Endothelial cell of umbilical vein (primary cell): ENCODE results near the gene HPCAL4. TPM values are rescaled to one million over a fixed set of nuclear protein-coding genes. Genes with fewer than 3 reads are reported as not detected.

Experiments
- BruUV-seq: library from RNA; stranded (reverse); fragments of 400-500 nt; replicated peaks from 2 replicates; lab custom pipeline; 2021; lab: Mats Ljungman, UMichigan
- CTCF ChIA-PET: fragments of 300-600, 350-600 bp; sonication (Branson Sonifier 250); formaldehyde crosslinking; loops from one replicate; lab custom pipeline; 2021; ENCODE audit warnings: antibody characterized with exemption, inconsistent platforms; lab: Charles Lee
- POLR2A ChIA-PET: fragments of 300-600, 350-600 bp; sonication (Branson Sonifier 250); formaldehyde crosslinking; loops from one replicate; lab custom pipeline; 2021; ENCODE audit warnings: antibody characterized with exemption, inconsistent platforms; lab: Charles Lee
- DNase-seq: peaks from one replicate; pipeline ENCODE4 v3.0.0-alpha.2; 2011; ENCODE audit warnings: low read depth, low spot score
- FAIRE-seq: peaks from 2 replicates; lab custom pipeline; 2011; peaks lifted over from hg19 to GRCh38; lab: Jason Lieb, UNC
- H2AFZ ChIP-seq: 2 replicates; pipeline ENCODE4 v1.6.0; 2012; ENCODE audit warnings: low read depth, low read length, control low read depth, inconsistent platforms
- H3K27ac ChIP-seq: 2 replicates; pipeline ENCODE4 v1.5.1; 2011; ENCODE audit warnings: low read depth, mild to moderate bottlenecking, control low read depth, low read length, moderate library complexity; ENCODE audit not compliant: insufficient read depth
- H3K27me3 ChIP-seq, 2 experiments: 2 replicates each; pipeline versions ENCODE4 v1.6.0 to v1.6.1; 2011; ENCODE audit warnings: low read length in 2 of 2, mixed read lengths in 1 of 2; ENCODE audit not compliant: control insufficient read depth in 2 of 2, insufficient read depth in 2 of 2
- H3K36me3 ChIP-seq, 2 experiments: 2 replicates in 1 of 2; 3 replicates in 1 of 2; pipeline ENCODE4 v1.5.1; 2011; ENCODE audit warnings: low read length in 2 of 2, mild to moderate bottlenecking in 1 of 2, moderate library complexity in 1 of 2; ENCODE audit not compliant: control insufficient read depth in 2 of 2, insufficient read depth in 2 of 2; ENCODE audit errors: extremely low read depth in 1 of 2
- H3K4me1 ChIP-seq: 3 replicates; pipeline ENCODE4 v1.5.1; 2011; ENCODE audit warnings: mild to moderate bottlenecking, low read length; ENCODE audit not compliant: control insufficient read depth, insufficient read depth; ENCODE audit errors: extremely low read depth
- H3K4me2 ChIP-seq: 2 replicates; pipeline ENCODE4 v1.6.1; 2011; ENCODE audit warnings: low read length, control low read depth, mixed read lengths; ENCODE audit not compliant: insufficient read depth
- H3K4me3 ChIP-seq, 3 experiments: fragments of 200-600 bp in 1 of 3; sonication (generic), shearing (Covaris generic) in 1 of 3; replicated peaks in 1 of 3; 2 replicates each; pipeline ENCODE4 v1.5.1; 2011 to 2016; ENCODE audit warnings: control low read depth in 3 of 3, low read length in 3 of 3, mild to moderate bottlenecking in 2 of 3, inconsistent platforms in 1 of 3, low read depth in 1 of 3, moderate library complexity in 1 of 3; ENCODE audit not compliant: insufficient read depth in 1 of 3
- H3K79me2 ChIP-seq: 2 replicates; pipeline ENCODE4 v1.6.0; 2012; ENCODE audit warnings: low read length, inconsistent platforms; ENCODE audit not compliant: control insufficient read depth, insufficient read depth
- H3K9ac ChIP-seq: replicated peaks from 2 replicates; pipeline ENCODE3; 2011; ENCODE audit warnings: low read length, control low read depth; ENCODE audit not compliant: insufficient read depth; ENCODE audit errors: extremely low read depth
- H3K9me1 ChIP-seq: replicated peaks from 3 replicates; pipeline ENCODE4 v1.6.0; 2011; ENCODE audit warnings: mild to moderate bottlenecking, low read length; ENCODE audit not compliant: control insufficient read depth, insufficient read depth; ENCODE audit errors: extremely low read depth
- H3K9me3 ChIP-seq: replicated peaks from 2 replicates; pipeline ENCODE4 v1.5.1; 2012; ENCODE audit warnings: low read length, inconsistent platforms; ENCODE audit not compliant: control insufficient read depth, insufficient read depth
- H4K20me1 ChIP-seq: replicated peaks from 2 replicates; pipeline ENCODE3; 2011; ENCODE audit warnings: mild to moderate bottlenecking, low read length; ENCODE audit not compliant: control insufficient read depth, insufficient read depth; ENCODE audit errors: extremely low read depth
- EZH2 ChIP-seq: IDR thresholded peaks from 2 replicates; pipeline ENCODE4 v1.6.1; 2012; ENCODE audit warnings: borderline replicate concordance, low read depth, mild to moderate bottlenecking, moderate library complexity, low read length, inconsistent platforms; ENCODE audit not compliant: severe bottlenecking
- FOS ChIP-seq: IDR thresholded peaks from 2 replicates; pipeline ENCODE4 v1.6.1; 2011; ENCODE audit warnings: mild to moderate bottlenecking, low read length, moderate library complexity, borderline replicate concordance; ENCODE audit not compliant: insufficient read depth
- GATA2 ChIP-seq: IDR thresholded peaks from 2 replicates; pipeline ENCODE4 v1.7.0; 2011; ENCODE audit warnings: low read depth, mild to moderate bottlenecking, moderate library complexity, mixed read lengths, low read length; ENCODE audit not compliant: insufficient read length, insufficient read depth
- JUN ChIP-seq: IDR thresholded peaks from 2 replicates; pipeline ENCODE4 v1.6.1; 2011; ENCODE audit warnings: borderline replicate concordance, low read depth; ENCODE audit not compliant: insufficient read length, insufficient read depth
- MAX ChIP-seq: IDR thresholded peaks from 2 replicates; pipeline ENCODE4 v1.6.1; 2011; ENCODE audit not compliant: insufficient read depth, insufficient read length
- MYC ChIP-seq: IDR thresholded peaks from one replicate; pipeline ENCODE4 v1.6.1; 2011; ENCODE audit warnings: mild to moderate bottlenecking, low read depth, low read length
- POLR2A ChIP-seq: IDR thresholded peaks from 2 replicates; pipeline ENCODE4 v1.6.1; 2012; ENCODE audit warnings: low read depth, mild to moderate bottlenecking, control low read depth, low read length
- POLR2AphosphoS5 ChIP-seq: IDR thresholded peaks from 2 replicates; pipeline ENCODE4 v1.6.1; 2012; ENCODE audit warnings: low read depth, mild to moderate bottlenecking, control low read depth, low read length, moderate library complexity; ENCODE audit not compliant: insufficient read depth
- dilution Hi-C: fragments of 300-500 bp; cut with MboI; formaldehyde crosslinking; loops from one replicate; pipeline ENCODE4 v1.15.0; 2019; ENCODE audit warnings: low sequenced_read_pairs; ENCODE audit not compliant: extremely low pct_ligation_motif_present
- intact Hi-C: fragments of 100-400 bp; cut with micrococcal nuclease; formaldehyde crosslinking; loops from one replicate; pipeline ENCODE4 v1.10.0; 2022
- polyA plus RNA-seq, 4 experiments: library from polyadenylated mRNA; depleted of rRNA in 3 of 4; stranded (reverse) in 3 of 4; unstranded in 1 of 4; fragments of >200 nt; gene quantifications; 2 replicates each; pipeline versions ENCODE4 v1.2.1 to v1.2.3, GENCODE V29; 2011 to 2012; ENCODE audit warnings: missing spikeins in 1 of 4
- total RNA-seq: library from RNA; stranded (reverse); gene quantifications from 2 replicates; pipeline ENCODE4 v1.2.3, GENCODE V29; 2021
- TF ChIP-seq, protein P1 (sequence below), 2 donors: IDR thresholded peaks; 1 replicate in 1 of 2; 2 replicates in 1 of 2; pipeline ENCODE4 v1.5.1; 2011; ENCODE audit warnings: low read length in 2 of 2, mild to moderate bottlenecking in 2 of 2, moderate library complexity in 2 of 2, control low read depth in 1 of 2, inconsistent platforms in 1 of 2, low read depth in 1 of 2; ENCODE audit not compliant: insufficient read depth in 1 of 2; ENCODE audit errors: extremely low read depth in 1 of 2

The HPCAL4 gene
- total and polyA plus RNA-seq, 2 donors (not counting 3 experiments of a cell fraction or from before 2014, with no cell fraction given) = not detected

GRCh38 chr1:39717809-39718208 lies 26.6 kb upstream of the HPCAL4 start:
- H3K79me2 ChIP-seq = no peaks in the 10 kb centered on the region
- no peaks in the 10 kb centered on the region for H4K20me1 ChIP-seq
- no peaks in the 10 kb centered on the region for H3K36me3 ChIP-seq
- ChIA-PET CTCF (interaction anchor here (4.2 to 6.1 kb wide), 2 partner anchors 46 to 112 kb away, joined by 64 to 68 read pairs; partner anchors contain the start of gene NT5C1A), POLR2A (no interaction called here)
- peaks cover 32 to 47% of the 10 kb centered on the region in 2 experiments for H3K27me3 ChIP-seq
- DNase-seq = no peak
- H3K9ac ChIP-seq = no peak overlapping the region
- dilution Hi-C loops (no loop called here), intact Hi-C loops (no loop called here)
- no peaks in the 10 kb centered on the region for H3K4me1 ChIP-seq
- no TSS peak for BruUV-seq
- no peak for FAIRE-seq
- H3K4me2 ChIP-seq = no peak overlapping the region
- no peak overlapping the region for H3K4me3 ChIP-seq
- no peak overlapping the region for H3K27ac ChIP-seq
- H2AFZ ChIP-seq = no peak overlapping the region
- TF ChIP-seq JUN (no peak), MYC (no peak), EZH2 (no peak), GATA2 (no peak), FOS (no peak), POLR2A (no peak), POLR2AphosphoS5 (no peak), MAX (no peak)
- TF ChIP-seq, protein P1, sequence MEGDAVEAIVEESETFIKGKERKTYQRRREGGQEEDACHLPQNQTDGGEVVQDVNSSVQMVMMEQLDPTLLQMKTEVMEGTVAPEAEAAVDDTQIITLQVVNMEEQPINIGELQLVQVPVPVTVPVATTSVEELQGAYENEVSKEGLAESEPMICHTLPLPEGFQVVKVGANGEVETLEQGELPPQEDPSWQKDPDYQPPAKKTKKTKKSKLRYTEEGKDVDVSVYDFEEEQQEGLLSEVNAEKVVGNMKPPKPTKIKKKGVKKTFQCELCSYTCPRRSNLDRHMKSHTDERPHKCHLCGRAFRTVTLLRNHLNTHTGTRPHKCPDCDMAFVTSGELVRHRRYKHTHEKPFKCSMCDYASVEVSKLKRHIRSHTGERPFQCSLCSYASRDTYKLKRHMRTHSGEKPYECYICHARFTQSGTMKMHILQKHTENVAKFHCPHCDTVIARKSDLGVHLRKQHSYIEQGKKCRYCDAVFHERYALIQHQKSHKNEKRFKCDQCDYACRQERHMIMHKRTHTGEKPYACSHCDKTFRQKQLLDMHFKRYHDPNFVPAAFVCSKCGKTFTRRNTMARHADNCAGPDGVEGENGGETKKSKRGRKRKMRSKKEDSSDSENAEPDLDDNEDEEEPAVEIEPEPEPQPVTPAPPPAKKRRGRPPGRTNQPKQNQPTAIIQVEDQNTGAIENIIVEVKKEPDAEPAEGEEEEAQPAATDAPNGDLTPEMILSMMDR (IDR thresholded peaks at IDR 0.05; ENCODE audit: extremely low read depth in 1 of 2, insufficient read depth in 1 of 2, low read depth in 1 of 2, low read length in 2 of 2) = no peak
- H3K9me1 ChIP-seq = no peaks in the 10 kb centered on the region
- H3K9me3 ChIP-seq = no peaks in the 10 kb centered on the region
